ENCODE measurements around the gene HLA-DMB. TPM values are rescaled to one million over a fixed set of nuclear protein-coding genes. Genes with fewer than 3 reads are reported as not detected.

Gene HLA-DMB
- total RNA-seq, 2 donors from 2014 or later = 2.8 to 4.5 TPM

DNA sequence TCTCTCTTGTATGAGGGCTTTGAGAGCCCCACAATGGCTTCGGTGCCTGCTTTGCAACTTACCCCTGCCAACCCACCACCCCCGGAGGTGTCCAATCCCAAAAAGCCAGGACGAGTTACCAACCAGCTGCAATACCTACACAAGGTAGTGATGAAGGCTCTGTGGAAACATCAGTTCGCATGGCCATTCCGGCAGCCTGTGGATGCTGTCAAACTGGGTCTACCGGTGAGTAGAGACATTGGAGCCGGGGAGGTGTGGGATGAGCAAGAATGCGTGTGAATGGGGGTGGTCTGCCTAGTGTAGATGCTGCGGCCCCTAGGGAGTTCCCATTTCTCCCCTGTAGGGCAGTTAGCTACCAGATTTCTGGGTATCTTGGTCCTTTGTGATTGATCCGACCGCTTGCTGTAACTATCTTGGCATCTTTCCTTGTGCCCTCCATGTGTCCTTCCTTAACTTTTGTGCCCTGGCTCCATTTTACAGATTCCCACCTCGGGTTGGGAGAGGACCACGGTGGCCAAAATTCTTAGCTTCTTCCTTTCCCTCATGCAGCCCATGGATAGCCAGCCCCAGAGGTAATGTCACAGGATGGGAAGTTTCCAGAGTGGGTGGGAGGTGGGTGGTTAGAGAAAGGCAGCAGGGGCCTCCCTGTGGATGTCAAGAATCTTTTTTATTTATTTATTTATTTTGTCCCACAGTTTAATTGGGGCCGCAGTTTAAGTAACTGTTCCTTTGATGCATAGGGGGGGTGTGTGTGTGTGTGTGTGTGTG is 33.9 kb upstream of the HLA-DMB start:
- Mint-ChIP-seq H3K27ac (peak overlapping the region; percentile 97 to 99), H3K36me3 (peaks cover 82 to 96% of the 10 kb centered on the region in 2 donors), H3K9me3 (no peaks in the 10 kb centered on the region)
- ATAC-seq = no peak
- DNase-seq (ENCODE audit: low spot score in 2 of 2) = no peak

DNA sequence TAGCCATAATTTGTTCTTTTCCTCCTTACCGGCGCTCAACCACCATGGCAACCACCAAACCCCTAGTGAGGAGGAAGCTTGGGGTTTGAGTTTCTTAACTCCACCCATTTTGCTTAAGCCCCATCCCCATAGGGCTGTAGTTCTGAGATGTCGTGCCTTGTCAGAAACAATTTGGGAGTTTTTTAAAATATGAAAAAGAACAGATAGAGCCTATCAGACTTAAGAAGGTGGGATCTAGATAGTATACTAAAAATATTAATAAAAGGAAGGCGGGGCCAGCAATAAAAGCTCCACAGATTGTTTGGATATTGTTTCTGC is 33.1 kb upstream of the HLA-DMB start:
- DNase-seq (ENCODE audit: low spot score in 2 of 2) = peak in 1 of 2 donors; percentile 32
- Mint-ChIP-seq H3K27ac (peak overlapping the region; percentile 97 to 99), H3K36me3 (peaks cover 83 to 93% of the 10 kb centered on the region in 2 donors), H3K9me3 (no peaks in the 10 kb centered on the region)
- no peak for ATAC-seq

DNA sequence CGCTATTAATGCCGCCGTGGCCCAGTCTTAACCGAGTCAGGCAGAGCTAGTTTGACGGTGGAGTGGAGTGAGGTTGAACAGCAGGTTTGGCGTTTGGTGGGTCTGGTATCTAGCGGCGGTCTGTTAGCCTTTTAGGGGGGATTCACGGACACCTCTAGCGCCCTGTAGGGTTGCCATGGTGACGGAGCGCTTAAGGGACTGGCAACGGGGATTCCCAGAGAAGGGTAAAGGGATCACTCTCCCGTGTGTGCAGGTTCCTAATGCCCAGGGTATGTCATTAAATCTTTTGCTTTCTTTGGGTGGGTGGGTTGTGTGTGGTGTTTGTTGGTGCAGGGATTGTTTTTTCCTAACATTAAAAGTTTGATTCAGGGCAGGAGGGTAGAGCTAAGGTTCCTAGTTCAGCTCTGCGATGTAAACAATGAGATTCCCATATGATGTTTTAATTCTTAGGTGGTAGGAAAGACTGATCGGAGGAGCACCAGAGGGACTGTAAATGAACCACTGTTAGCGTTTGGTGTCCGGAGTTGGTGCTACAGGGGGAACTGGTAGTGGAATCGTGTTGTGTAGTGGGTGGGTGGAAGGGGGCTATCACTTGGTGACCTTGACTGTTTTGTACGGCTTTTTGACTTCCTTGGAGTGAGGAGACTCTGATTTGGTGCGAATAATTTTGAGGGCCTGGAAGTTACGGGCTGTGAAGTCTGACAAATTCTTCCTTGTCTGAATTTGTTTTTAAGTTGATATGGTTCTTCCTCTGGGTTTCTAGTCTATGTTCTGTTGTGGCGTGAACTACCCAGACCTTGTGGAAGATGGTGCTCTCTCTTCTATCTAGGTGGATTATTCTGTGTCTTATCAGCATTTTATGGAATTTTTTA is 32.6 kb upstream of the HLA-DMB start:
- ATAC-seq = no peak
- DNase-seq (ENCODE audit: low spot score in 2 of 2) = peak; percentile 55 to 71
- no peaks in the 10 kb centered on the region for H3K9me3 Mint-ChIP-seq
- H3K36me3 Mint-ChIP-seq = peaks cover 83 to 87% of the 10 kb centered on the region in 2 donors
- H3K27ac Mint-ChIP-seq = peak overlapping the region; percentile 97 to 99

DNA sequence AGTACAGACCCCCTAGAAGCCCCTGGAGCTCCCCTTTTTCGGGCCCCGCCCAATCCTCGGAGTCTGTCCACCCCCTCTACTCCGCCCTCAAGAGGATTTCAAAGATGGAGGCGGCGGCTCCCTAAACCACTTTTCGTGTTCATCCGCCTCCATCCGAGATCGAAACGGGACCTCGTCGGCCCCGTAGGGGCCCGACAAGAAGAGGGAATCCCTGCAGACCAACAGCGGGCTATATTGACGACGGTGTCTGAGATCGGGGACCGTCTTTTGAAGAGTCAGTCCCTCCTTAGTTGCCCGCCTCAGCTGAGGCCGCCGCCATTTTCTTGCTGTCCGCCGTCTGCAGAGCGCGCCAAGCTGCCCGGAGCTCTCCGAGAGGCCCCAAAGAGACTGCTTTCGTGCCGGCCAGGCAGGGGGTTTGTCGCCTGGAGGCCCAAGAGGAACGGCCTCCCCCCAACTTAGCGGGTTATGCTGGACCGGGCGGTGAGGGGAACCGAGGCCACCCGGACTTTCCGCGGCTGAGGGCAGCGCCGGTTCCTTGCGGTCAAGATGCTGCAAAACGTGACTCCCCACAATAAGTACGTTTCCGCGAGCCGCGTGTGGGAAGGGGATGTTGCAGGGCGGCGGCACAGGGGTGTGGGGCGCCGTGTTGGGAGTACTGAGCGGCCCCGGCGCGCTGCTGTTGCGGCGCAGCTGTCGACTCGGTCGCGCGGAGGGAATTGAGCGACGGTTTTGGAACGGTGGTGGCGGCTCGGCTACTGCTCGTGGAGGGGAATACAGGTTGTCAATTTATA is 31.7 kb upstream of the HLA-DMB start:
- Mint-ChIP-seq H3K27ac (peak overlapping the region; percentile 97 to 99), H3K9me3 (no peaks in the 10 kb centered on the region), H3K36me3 (peaks cover 83% of the 10 kb centered on the region in 2 donors)
- peak; percentile 1 to 5 for ATAC-seq
- DNase-seq (ENCODE audit: low spot score in 2 of 2) = peak; percentile 53 to 80

DNA sequence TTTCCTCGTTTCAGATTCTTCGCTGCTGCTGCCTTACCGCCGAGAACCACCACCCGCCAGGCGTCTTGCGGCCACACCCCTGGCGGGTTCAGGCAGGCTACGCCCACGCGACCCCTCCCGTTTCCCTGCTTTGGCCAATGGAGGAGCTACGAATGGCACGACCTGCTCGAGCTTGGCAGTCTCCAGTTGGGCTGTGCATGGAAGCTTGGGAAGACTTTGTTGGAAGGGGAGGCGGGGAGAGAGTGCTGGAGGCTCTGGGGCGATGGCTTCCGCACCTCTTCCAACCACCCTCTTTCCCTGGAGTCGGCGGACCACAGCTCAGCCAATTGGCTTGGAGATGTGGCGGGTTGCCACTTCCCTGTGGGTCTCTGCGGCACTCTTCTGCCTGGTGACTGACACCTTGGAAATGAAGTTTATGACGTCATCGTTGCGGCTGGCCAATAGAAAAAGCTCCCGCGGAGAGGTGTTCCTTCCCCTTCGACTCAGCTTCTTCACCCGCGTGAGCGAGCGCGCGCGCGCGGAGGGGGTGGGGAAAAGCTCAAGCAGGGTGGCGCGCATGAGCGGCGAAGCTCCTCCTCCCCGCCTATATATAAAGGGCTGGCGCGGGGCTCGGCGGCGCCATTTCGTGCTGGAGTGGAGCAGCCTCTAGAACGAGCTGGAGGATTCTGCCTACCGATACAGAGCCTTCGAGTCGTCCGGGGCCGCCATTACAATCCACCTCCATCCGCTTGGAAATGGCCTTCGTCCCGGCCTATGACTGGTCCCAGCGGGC is 30.9 kb upstream of the HLA-DMB start:
- Mint-ChIP-seq H3K9me3 (no peaks in the 10 kb centered on the region), H3K27ac (peak overlapping the region; percentile 97 to 99), H3K36me3 (peaks cover 79 to 83% of the 10 kb centered on the region in 2 donors)
- peak; percentile 100 for DNase-seq (ENCODE audit: low spot score in 2 of 2)
- ATAC-seq = peak; percentile 54 to 59

DNA sequence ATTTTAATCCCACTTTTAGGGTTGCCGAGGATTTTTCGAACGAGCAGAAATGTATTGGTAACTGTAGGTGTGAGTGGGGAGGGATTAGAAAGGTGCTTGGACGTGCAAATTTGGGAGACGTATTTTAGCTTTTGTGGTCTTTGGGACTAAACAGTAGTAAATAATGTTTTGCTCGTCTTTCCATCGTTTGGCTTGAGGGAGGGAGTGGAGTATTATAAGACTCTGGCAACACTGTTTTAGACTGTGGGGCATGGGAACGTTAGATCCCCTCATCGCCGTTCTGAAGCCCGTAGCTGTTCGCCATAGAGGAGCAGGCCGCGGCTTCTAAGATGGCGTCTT is 30.4 kb upstream of the HLA-DMB start:
- DNase-seq (ENCODE audit: low spot score in 2 of 2) = no peak

DNA sequence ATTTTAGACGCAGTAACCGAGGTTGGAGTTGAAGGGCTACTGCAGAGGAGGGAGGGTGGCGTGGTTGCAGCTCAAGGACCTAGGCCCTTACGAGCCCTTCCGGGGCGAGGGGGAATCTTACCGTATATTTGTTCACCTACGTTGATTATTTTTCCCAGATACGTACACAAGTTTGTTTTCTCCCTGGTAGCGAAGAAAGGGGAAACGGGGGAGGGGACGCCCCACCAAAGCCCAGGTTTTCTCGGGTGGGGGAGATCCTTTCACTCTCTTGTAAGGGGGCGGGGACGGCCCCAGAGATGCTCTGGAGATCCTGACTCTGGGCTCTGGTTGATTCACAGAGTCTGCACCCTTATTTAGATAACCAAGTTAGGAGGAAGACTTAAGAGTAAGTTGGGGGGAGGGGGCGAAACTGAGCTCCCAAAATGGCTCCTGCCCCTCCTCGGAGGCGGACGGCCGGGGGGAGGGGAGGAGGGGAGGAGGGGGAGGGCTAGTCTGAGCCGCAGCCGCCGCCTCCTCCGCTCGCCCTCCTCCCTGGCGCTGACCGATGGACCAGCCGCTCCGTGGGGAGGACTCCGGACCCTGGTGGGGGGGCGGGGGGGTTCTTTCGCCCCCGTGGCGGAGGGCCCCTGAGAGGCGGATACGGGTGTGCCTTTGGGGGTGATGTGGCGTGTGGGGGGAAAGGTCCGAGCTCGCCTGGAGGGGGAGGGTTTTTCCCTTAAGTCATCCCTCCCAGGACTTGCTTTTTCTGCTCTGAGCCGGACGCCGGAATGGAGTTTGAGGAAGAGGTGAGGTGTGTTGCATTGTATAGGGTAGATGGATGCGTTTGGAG is 29.8 kb upstream of the HLA-DMB start:
- ATAC-seq = peak; percentile 27 to 35
- DNase-seq (ENCODE audit: low spot score in 2 of 2) = peak; percentile 79 to 85
- Mint-ChIP-seq H3K36me3 (peaks cover 67 to 73% of the 10 kb centered on the region in 2 donors), H3K27ac (peak overlapping the region; percentile 97 to 99), H3K9me3 (no peaks in the 10 kb centered on the region)

More for the DNA sequence above, 30.4 kb upstream of the HLA-DMB start:
- Mint-ChIP-seq H3K9me3 (no peaks in the 10 kb centered on the region), H3K36me3 (peaks cover 73 to 79% of the 10 kb centered on the region in 2 donors), H3K27ac (peak overlapping the region; percentile 97 to 99)
- ATAC-seq = no peak

DNA sequence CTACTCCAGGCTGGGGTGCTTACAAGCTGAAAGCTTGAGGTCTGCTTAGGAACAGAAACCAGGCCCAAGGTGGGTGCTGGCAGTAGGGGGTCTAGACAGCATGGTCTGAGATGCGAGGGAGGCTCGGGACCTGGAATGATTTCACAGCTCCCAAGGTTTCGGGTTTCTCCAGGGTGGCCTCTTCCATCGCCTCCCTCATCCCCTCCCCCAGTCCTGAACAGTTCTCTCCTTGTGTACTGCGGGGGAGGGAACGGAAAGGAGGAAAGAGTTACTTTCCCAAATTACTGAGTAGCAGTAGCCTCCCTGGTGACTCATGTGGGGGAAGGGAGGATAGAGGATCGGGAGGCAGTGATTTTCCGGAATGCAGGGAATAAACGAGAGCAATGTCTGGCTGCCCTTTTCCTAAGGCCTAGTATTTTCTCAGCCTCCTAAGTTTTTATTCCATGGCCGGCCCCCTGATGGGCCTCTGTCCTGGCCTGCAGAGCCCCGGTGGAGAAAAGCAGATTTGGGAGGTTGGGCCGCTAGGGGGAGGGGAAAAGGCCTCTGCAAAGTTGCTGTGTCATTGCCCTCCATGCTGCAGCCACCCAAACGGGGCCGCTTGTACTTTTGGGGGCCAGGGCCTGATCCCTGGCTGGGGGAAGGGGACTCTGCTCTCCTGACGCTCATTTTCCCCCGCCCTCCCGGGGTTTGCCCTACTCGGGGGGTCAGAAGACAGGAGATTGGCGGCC is 29.0 kb upstream of the HLA-DMB start:
- DNase-seq (ENCODE audit: low spot score in 2 of 2) = peak; percentile 78 to 84
- Mint-ChIP-seq H3K27ac (peak overlapping the region; percentile 97 to 99), H3K9me3 (no peaks in the 10 kb centered on the region), H3K36me3 (peaks cover 59 to 65% of the 10 kb centered on the region in 2 donors)
- no peak for ATAC-seq

DNA sequence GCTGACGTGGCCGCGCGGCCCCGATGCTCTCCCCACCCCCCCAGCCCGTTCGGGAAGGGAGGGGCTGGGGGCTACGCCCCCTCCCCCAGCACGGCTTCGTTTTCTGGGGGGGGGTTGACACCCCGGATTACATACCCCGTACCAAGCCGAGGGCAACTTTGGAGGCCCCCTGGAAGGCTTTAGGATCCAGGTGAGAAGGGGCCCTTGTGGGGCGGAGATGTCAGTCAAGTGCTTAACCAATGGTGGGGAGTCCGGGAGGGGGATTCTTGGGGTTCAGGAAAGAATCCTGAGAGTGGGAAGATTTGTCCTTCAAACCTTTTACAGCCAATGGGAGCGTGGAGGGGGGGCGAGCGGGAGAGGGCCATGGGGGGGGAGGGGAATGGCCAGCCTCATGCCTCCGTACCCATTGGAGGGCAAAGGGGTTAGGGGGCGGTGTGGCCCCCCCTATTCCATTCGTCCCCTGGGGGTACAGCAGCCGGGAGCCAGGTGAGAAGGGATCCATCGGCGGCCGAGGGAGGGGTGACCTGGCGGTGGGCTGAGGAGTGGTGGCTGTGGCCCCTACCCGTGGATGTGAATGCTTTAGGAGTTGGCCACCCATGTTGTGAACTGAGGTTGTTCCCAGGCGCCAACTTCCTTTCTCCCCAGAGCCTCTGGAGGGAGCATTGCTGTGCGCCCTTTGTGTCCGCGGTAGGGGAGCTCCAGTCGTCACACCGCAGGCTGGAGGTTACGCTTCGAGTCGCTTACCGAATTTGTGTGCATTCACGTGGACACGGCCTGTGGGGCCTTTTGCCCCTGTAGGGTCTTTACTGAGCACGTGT is 28.2 kb upstream of the HLA-DMB start:
- ATAC-seq (peak; percentile 0 to 15), DNase-seq (ENCODE audit: low spot score in 2 of 2) (peak; percentile 64 to 76)
- Mint-ChIP-seq H3K36me3 (peaks cover 52 to 57% of the 10 kb centered on the region in 2 donors), H3K27ac (peak overlapping the region; percentile 97 to 99), H3K9me3 (no peaks in the 10 kb centered on the region)

DNA sequence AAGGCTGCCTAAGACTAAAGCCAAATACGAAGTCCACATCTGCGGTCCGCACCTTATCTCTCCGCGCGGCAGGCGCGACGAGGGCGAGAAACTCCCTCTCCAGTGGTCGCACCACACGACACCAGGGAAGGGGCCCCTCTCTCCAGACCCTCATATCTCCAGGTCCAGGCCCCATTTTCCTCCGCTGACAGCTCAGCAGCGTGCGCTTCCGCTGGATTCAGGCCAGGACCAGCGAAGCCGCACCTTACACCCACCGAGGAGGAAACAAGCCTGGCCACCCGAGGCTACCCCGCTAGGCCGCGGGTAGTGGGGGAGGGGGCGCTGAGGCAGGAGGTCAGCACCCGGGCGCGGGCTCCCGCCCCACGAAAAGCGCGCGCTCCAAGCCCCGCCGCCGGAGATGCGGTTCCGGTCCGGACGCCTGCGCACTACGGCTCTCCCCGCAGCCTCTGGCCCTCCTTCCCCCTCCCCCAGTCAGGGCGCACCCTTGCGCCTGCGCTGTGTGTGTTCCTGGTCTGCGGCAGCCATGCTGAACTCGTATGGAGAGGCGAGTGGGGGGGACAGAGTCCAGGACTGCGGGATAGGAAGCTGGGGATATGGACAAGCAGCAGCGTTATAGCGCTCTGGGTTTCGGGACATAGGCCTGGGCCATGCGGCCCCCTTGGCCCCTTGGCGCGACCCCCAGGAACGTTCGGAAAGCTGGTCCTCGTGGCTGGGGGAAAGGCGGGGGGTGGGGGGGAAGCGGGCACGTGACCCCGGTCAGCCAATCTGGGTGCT is 27.5 kb upstream of the HLA-DMB start, which contains the start of gene BRD2:
Gene BRD2, plus strand, starts transcription at position 502 of the 774 bp plus-strand sequence. CDS start 4,305 bp downstream, outside the sequence.
- DNase-seq (ENCODE audit: low spot score in 2 of 2) (peak; percentile 96 to 99), ATAC-seq (peak; percentile 46 to 47)
- Mint-ChIP-seq H3K27ac (peak within 1 kb of the TSS; percentile 97 to 99), H3K9me3 (no peaks in the 10 kb centered on the region), H3K36me3 (peaks cover 44 to 49% of the 10 kb centered on the region in 2 donors)

DNA sequence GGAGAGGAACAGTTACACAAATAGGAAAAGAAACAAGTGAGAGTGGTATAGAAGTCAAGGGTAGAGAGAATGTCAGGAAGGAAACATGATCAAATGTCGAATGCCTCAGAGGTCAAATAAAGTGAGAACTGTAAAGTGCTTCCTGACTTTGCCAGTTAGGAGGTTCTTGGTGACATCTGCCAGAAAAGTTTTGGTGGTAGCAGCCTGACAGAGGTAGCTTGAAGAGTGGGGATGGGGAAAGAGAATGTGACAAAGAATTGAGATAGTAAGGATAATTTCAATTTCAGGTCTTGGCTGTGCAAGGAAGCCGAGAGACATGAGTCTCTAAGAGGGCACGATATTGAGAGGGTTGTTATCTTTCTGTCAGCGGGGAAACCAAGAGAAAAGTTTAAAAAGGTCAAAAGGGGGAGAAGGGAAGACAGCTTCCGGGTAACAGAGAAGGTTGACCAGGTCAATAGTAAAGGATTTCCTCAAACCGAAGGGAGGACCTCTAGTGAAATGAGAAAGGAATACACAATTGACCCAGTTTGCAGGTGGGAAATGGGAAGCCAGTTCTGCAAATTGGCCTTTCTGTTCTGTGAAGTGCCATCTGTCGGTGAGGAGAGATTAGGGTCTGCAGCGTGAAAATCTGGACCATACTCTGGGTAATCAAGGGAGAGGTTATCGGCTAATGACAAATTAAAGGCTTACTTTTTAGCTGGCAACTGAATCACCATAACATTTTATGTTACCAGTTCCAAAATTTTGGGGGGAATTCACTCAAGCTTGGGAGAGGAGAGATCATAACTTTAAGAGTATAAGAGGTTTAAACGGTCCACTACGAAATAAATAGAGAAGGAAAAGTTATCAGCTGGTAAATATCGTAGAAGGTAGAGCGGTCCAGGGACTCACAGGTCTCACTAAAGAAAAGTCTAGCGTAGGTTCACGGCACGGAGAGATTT is 26.6 kb upstream of the HLA-DMB start:
- DNase-seq (ENCODE audit: low spot score in 2 of 2) (no peak), ATAC-seq (no peak)
- H3K27ac Mint-ChIP-seq = peak overlapping the region; percentile 97 to 98
- no peaks in the 10 kb centered on the region for H3K9me3 Mint-ChIP-seq
- H3K36me3 Mint-ChIP-seq = peaks cover 35 to 41% of the 10 kb centered on the region in 2 donors

DNA sequence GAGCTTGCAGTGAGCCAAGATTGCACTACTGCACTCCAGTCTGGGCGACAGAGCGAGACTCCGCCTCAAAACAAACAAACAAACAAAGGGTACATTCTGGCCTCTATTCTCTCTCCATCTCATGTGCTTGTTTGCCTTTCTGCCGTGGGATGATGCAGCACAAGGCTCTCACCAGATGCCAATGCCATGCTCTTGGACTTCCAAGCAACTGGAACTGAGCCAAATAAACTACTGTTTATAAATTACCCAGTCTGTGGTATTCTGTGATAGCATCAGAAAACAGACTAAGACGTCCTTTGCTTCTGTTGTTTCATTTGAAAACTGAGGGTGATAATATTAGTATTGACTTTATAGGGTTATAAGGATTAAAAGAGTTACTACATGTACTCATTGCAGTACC is 23.9 kb upstream of the HLA-DMB start:
- Mint-ChIP-seq H3K9me3 (peaks cover 0 to 7% of the 10 kb centered on the region in 2 donors), H3K36me3 (peaks cover 18 to 25% of the 10 kb centered on the region in 2 donors), H3K27ac (no peak overlapping the region)
- no peak for ATAC-seq
- DNase-seq (ENCODE audit: low spot score in 2 of 2) = no peak
